Measurements from ENCODE around the gene BCAR3. TPM values are rescaled to one million over a fixed set of nuclear protein-coding genes. Genes with fewer than 3 reads are reported as not detected.

Gene BCAR3
- polyA plus RNA-seq, 4 donors = 22.9 to 26.1 (median 24.3) TPM

GRCh38 chr1:93556291-93556690 lies 125.3 kb downstream of the BCAR3 start:
- DNase-seq (ENCODE audit: low read depth in 4 of 4, low spot score in 3 of 4) = no peak

GRCh38 chr1:93554883-93555872 lies 126.5 kb downstream of the BCAR3 start:
- DNase-seq (ENCODE audit: low read depth in 4 of 4, low spot score in 3 of 4) = no peak

GRCh38 chr1:93553886-93554490 lies 127.6 kb downstream of the BCAR3 start:
- peak in 3 of 4 donors; percentile 40 to 58 (median 52) for DNase-seq (ENCODE audit: low read depth in 4 of 4, low spot score in 3 of 4)

GRCh38 chr1:93552741-93553455 lies 128.7 kb downstream of the BCAR3 start:
- DNase-seq (ENCODE audit: low read depth in 4 of 4, low spot score in 3 of 4) = no peak

DNA sequence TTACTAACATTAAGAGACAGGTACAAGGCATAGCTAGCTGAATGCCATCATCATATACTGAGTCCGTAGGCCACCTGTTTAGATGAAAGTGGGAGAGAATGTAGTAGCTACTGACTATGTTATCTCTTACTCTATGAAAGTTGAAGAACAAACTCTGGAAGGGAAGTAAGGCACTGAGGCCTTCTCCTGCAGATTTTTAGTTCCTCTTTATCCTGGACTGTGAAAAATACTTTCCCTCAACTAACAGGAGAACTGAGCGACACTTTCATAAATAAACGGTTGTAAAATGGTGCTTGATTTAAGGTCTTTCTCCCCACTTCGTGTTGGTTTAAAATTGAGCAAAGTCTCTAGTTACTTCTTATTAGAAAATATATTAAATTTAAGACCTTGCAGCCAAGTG lies 131.8 kb downstream of the BCAR3 start:
- DNase-seq (ENCODE audit: low read depth in 4 of 4, low spot score in 3 of 4) = no peak

GRCh38 chr1:93549131-93549530 lies 132.5 kb downstream of the BCAR3 start:
- DNase-seq (ENCODE audit: low read depth in 4 of 4, low spot score in 3 of 4) = no peak

DNA sequence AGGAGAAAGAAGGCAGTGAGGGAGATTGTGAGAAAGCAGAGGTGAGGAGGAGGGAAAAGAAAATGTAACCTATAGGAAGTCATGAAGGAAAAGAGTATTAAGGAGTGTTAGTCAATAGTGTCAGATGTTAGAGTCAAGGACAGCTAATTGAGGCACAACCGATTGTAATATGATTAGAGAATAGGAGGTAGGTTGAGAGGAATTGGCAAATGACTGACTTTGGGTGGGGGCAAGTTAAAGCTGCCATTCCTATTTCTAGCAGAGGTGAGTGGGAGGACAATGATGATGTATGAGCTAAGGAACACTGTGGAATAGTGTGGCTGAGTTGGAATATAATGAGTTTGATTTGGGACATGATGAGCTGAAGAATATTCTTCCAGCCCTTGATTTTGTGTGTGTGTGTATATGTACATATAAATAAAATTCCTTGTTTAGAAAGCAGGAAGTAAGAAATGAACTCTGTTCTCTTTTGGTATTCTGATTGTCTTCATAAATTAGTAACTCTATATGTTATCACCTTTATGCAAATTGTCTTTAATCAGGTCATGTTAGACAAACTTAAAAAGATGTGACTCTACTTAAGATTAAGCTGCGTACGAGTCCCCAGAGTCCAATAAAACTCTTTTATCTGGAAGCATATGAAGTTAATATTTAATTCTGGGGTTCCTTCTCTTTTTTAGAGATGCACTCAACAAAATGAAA lies 135.3 kb downstream of the BCAR3 start:
- no peak for DNase-seq (ENCODE audit: low read depth in 4 of 4, low spot score in 3 of 4)

- DNase-seq (ENCODE audit: low read depth in 4 of 4, low spot score in 3 of 4) = no peak
These were observed 139.2 kb downstream of the BCAR3 start for GRCh38 chr1:93542398-93542797.

GRCh38 chr1:93541045-93541444 lies 140.6 kb downstream of the BCAR3 start:
- DNase-seq (ENCODE audit: low read depth in 4 of 4, low spot score in 3 of 4) = no peak

DNA sequence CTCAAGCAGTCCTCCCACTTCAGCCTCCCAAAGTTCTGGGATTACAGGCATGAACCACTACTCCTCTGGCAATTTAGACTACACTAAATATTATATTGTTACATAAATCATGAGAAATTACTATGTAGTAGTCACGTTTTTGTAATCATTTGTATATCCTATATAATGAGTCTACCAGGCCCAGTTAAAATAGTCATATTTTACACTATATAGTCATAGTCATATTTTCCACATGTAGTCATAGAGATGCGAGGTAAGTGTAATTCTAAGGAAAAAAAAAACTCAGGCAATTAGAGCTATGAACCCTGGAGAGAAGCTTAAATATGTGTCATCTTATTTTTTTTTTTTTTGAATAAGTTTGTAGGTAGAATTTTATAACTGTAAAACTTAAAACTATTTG lies 143.7 kb downstream of the BCAR3 start:
- no peak for DNase-seq (ENCODE audit: low read depth in 4 of 4, low spot score in 3 of 4)

DNA sequence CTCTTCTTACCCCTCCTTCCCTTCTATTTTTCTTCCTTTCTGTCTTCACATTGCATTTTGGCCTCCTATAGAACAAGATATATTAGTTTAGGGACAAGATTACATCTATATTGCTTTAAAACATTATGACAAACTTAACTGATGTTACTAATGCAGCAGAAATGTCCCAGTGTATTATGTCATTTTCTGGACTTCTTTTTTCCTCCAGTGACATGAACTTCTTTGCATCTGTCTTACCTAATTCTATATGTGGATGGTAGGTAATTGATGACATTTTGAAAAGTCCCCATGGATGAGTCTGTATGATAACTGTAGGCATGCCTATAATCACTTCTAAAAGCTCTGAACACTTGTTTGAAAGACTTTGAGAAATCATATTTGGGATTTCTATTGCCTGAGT lies 144.2 kb downstream of the BCAR3 start:
- DNase-seq (ENCODE audit: low read depth in 4 of 4, low spot score in 3 of 4) = no peak

DNA sequence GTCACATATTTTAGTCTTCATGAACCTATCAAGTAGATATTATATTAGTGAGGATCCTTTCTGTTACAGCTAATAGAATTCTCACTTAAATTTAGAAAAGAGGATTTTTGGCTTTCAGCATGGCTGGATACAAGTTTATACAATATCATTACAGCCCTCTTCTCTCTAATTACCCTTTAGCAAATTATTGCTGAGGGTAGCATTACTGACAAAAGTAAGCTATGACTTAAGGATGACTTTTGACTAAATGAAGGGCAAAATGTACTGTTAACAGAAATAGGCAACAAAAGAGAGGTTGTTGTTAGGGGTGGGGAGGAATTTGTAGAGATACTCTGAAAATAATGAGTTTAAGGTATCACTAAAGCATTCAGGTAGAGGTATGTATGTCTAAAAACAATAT lies 148.0 kb downstream of the BCAR3 start:
- no peak for DNase-seq (ENCODE audit: low read depth in 4 of 4, low spot score in 3 of 4)

- no peak for DNase-seq (ENCODE audit: low read depth in 4 of 4, low spot score in 3 of 4)
These were observed 148.8 kb downstream of the BCAR3 start for GRCh38 chr1:93532780-93533378.

- DNase-seq (ENCODE audit: low read depth in 4 of 4, low spot score in 3 of 4) = no peak
These were observed 150.4 kb downstream of the BCAR3 start for GRCh38 chr1:93531193-93531592.

- DNase-seq (ENCODE audit: low read depth in 4 of 4, low spot score in 3 of 4) = no peak
These were observed 153.2 kb downstream of the BCAR3 start for GRCh38 chr1:93528412-93528811.

- no peak for DNase-seq (ENCODE audit: low read depth in 4 of 4, low spot score in 3 of 4)
These were observed 155.2 kb downstream of the BCAR3 start for GRCh38 chr1:93526431-93526830.

- no peak for DNase-seq (ENCODE audit: low read depth in 4 of 4, low spot score in 3 of 4)
These were observed 156.2 kb downstream of the BCAR3 start for GRCh38 chr1:93525431-93525830.

DNA sequence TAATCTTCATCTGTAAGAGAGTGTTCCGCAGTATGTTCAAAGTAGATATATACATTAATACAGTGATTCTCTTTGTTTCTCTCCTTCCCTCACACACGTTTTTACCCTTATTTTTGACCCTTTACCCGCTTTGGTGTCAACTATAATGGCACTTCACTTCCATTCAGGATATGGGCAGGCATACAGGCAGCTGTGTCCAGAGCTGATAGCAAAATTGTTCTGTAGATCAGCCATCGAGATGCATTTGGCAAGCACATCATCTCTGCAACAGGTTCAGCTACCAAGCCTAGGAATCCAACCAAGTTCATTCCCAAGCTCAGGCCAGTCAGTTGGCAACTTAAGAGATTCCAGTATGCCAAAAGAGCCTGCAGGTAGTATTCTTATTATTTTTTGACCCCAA lies 158.9 kb downstream of the BCAR3 start:
- no peak for DNase-seq (ENCODE audit: low read depth in 4 of 4, low spot score in 3 of 4)

- no peak for DNase-seq (ENCODE audit: low read depth in 4 of 4, low spot score in 3 of 4)
These were observed 160.0 kb downstream of the BCAR3 start for GRCh38 chr1:93521618-93522017.

DNA sequence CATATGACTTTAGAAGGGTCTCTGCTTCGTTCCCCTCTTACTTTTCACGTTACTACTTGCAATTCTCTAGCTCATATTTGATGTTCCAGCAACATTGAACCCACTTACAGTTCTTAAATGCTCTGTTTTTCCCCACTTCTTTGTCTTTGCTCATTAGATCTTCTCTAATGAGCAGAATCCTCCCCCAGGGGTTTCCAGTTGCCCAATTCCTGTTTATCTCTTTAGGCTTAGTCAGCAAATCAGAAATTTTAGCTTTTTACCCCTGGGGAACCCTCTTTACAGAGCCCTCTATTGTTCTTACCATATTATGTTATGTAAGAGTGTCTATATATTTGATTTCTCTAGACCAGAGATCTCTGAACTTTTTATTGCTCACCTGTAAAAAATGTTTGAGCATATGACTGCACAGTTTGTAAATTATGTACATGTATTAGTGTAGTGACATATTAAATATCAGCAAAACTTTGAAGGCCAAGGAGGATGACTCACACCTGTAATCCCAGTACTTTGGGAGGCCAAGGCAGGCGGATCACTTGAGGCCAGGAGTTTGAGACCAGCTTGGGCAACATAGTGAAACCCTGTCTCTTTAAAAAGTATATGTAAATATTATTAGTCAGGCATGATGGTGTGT lies 162.3 kb downstream of the BCAR3 start:
- DNase-seq (ENCODE audit: low read depth in 4 of 4, low spot score in 3 of 4) = no peak
